NOMO-1 (cell line): Measurements from ENCODE around the gene ZSCAN25.

Experiments
- DNase-seq, 2 experiments: peaks; one replicate each; lab custom pipeline; 2025; ENCODE audit not compliant: unreplicated experiment in 2 of 2; lab: John Stamatoyannopoulos, UW

ZSCAN25 gene

DNA sequence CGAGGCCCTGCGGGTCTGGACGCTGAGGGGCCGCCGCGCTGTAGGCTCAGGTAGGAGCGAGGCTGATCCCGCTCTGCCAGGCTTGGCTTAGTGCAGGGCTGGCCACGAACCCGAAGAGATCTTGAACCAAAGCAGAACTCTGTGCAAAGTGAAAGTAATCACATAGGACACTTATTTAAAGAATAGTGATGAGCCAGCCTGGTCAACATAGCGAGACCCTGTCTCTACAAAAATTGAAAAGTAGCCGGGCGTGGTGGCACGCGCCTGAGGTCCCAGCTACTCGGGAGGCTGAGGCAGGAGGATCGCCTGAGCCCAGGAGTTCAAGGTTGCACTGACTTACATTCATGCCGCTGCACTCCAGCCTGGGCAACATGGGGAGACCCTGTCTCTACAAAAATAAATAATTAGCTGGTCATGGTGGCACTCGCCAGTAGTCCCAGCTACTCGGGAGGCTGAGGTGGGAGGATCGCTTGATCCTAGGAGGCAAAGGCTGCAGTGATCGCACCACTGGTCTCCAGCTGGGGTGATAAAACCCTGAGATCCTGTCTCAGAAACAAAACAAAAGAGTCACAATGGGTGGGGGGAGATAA is 541 bp downstream of the ZSCAN25 start:
- DNase-seq = peak in 1 of 2 experiments; percentile 54

DNA sequence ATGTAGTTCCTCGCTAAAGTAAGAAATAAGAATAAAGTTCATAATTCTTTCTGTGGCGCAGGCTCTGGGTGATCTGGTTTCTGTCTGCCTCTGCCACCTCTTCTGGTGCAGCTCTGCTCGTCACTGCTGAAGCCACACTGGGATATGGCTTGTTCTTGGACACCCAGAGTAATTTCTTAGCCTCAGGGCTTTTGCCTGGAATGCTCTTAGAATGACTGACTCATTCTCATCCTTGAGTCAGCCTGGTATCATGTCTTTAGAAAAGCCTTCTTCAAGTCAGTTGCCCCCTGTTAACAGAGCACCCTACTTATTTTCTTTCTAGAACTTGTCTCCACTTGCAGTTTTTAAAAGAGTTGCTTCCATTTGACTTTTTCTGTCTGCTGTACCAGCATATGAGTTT is 2.0 kb downstream of the ZSCAN25 start:
- no peak for DNase-seq

DNA sequence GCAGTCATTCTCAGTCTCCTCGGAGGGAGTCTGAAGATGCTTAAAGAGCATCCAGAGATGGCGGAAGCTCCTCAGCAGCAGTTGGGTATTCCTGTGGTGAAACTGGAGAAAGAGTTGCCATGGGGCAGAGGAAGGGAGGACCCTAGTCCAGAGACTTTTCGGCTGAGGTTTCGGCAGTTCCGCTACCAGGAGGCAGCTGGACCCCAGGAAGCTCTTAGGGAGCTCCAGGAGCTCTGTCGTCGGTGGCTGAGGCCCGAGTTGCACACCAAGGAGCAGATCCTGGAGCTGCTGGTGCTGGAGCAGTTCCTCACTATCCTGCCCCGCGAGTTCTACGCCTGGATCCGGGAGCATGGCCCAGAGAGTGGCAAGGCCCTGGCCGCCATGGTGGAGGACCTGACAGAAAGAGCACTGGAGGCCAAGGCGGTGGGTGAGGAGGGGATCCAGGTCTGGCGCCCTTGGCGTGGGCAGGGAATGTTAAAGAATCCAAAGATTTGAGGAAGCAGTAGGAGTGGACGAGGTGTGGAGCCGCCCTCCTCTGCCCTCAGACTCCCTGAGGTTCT is 2.9 kb downstream of the ZSCAN25 start:
- DNase-seq = no peak

DNA sequence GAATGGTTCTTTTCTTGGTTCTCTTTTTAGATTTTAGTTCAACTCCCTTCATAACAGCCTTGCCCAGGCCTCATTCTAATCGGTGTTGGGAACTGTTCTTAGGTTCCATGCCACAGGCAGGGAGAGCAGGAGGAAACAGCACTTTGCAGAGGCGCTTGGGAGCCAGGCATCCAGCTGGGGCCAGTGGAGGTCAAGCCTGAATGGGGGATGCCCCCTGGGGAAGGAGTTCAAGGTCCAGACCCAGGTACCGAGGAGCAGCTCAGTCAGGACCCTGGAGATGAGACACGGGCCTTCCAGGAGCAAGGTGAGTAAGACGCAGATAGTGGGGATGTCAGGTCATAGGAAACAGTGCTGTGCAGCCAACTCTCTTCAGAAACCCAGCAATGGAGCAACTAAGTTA is 4.5 kb downstream of the ZSCAN25 start:
- no peak for DNase-seq

DNA sequence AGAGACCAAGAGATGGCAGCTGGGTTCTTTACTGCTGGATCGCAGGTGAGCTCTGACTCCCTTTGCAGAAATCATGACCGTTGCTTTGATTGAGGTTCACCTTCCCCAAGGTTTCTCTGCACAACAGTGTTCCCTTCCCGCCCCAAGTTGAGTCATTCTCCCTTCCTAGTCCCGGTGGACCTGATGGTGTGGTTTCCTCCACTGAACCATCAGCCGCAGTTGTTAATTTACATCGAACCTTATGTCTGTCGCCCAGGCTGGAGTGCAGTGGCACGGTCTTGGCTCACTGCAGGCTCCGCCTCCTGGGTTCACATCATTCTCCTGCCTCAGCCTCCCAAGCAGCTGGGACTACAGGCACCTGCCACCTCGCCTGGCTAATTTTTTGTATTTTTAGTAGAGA is 5.8 kb downstream of the ZSCAN25 start:
- DNase-seq = no peak

DNA sequence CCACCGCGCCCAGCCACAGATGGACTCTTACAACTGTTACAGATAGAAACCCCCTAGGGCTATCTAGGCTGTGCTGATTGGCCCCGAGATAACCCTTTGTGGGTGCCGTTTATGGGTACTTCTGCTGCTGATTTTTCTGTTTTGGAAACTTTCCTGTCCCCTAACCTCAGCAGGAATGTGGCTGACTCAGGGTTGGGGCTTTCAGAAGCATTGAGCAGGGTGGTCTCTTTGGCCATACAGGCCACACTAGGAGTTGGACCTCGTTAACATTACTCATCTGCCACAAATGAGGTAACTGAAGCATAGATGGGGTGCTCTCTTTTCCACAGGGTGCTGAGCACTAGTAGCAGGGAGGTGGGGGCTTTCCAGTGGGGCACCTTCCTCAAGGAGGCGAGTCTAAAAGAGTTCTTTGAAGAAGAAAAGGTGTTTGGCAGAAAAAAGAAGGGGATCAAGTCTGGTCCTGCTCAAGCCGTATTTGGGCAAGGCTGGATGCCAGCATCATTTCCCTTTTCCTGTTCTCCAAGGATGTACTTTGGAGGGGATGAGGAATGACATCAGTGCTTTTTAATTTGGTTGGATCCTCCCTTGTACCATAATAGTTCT is 6.4 kb downstream of the ZSCAN25 start:
- no peak for DNase-seq

DNA sequence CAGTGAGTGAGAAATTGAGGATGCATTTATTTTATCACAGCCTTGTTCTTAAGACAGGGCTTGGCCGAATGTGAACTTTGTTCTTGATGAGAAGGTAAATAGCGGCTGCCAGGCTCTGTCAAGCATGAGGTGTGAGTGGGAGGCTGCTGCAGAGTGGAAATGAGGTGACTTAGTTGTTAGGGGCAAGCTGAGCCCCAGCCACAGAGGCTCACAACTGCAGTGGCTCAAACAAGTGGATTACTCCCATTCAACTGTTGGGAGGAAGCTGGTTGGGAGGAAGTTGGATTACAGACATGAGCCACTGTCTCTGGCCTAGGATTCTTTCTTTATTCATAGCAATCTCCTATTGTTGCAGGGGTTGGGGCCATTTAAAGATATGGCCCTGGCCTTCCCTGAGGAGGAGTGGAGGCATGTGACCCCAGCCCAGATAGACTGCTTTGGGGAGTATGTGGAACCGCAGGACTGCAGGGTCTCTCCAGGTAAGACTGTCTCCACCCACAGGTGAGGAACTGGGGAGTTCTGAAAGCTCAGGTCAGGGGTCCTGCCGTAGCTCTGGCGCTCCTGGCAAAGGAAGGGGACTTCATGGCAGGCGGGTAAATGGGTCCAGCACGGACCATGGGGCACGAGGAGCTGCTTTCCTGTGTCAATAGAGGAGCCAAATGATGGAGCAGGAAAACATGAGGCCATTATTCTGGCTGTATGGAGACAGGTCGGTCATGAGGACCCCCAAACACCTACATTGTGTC is 7.1 kb downstream of the ZSCAN25 start:
- DNase-seq = no peak

DNA sequence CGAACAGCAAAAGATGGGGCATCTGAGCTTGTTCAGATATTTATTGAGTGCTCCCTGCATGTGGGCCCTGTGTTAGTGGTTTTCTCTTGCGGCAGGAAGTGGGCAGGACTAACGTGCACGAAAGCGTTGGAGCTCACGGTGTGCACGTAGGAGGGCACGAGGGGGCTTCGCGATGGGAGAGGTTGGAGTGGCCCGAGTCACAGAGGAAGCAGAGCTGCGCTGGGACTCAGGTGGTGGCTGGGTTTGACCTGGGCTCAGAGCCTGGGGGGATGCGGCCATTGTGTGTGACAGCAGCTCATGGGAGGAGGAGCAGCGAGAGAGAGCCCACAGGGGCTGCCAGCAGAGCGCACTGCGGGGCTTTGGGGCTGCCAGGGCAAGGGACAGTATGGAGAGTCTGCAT is 7.7 kb downstream of the ZSCAN25 start:
- no peak for DNase-seq

DNA sequence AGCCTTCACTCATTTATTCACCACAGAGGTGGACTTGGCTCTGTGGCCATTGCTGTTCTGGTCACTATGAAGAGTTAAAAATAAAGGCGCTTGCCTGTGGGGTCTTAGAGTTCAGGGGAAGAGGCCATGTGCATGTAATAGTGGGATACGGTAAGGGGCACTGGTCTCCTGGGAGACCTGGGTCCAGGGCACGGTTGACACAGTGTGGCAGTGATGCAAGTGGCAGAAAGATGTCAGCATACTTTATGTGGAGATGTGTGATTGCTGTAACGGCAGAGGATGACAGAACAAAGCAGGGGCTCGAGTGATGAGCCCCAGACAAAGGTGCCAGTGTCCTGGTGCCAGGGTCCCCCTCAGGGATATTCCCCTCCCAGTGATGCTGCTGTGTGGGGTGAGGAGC is 8.6 kb downstream of the ZSCAN25 start:
- no peak for DNase-seq

DNA sequence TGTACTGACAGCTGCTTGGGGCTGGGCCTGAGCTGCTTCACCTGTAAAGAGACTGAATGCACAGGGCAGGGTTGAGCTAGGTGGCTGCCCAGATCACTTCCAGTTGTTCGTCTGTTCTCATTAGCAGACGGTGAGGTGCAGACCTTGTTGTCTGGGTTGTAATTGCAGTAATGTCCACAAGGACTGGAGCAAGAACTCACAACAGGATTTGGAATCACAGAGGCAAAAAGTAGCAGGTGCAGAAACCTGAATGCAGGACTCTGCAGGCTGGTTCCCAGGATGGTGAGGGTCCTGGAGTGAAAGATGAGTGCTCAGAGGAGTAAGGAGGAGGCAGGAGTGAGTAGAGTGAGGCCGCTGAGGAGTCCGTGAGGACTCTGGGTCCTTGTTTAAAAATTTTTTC is 9.2 kb downstream of the ZSCAN25 start:
- no peak for DNase-seq

DNA sequence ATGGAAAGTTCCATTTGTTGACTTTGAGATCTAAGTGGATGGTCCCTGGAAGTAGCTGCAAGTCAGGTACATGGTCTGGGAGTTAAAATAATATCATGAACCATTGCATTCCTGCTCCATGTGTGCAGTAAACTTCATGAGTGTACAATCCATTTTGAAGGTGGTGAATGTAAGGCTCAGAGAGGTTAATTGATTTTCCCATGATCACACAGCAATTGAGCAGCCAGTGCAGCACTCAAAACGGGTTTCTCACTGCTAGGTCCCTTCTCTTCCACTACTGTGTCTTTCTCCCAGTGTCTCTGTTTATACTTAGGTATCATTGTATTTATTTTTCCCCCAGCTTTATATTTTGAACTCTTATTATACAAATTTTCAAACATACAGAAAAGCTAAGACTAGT is 9.9 kb downstream of the ZSCAN25 start:
- no peak for DNase-seq

DNA sequence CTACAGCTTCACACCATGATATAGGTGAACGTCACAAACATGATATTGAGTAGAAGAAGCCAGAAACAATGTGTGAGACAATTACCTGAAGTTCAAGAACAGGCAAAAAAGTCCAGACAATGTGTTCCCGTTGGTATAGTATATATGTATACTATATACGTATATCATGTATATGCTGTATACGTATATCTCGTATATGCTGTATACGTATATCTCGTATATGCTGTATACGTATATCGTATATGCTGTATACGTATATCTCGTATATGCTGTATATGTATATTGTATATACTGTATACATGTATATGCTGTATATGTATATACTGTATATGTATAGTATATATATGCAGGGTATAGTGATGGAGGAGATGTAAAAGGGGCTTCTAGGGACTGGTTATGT is 10.8 kb downstream of the ZSCAN25 start:
- DNase-seq = no peak

DNA sequence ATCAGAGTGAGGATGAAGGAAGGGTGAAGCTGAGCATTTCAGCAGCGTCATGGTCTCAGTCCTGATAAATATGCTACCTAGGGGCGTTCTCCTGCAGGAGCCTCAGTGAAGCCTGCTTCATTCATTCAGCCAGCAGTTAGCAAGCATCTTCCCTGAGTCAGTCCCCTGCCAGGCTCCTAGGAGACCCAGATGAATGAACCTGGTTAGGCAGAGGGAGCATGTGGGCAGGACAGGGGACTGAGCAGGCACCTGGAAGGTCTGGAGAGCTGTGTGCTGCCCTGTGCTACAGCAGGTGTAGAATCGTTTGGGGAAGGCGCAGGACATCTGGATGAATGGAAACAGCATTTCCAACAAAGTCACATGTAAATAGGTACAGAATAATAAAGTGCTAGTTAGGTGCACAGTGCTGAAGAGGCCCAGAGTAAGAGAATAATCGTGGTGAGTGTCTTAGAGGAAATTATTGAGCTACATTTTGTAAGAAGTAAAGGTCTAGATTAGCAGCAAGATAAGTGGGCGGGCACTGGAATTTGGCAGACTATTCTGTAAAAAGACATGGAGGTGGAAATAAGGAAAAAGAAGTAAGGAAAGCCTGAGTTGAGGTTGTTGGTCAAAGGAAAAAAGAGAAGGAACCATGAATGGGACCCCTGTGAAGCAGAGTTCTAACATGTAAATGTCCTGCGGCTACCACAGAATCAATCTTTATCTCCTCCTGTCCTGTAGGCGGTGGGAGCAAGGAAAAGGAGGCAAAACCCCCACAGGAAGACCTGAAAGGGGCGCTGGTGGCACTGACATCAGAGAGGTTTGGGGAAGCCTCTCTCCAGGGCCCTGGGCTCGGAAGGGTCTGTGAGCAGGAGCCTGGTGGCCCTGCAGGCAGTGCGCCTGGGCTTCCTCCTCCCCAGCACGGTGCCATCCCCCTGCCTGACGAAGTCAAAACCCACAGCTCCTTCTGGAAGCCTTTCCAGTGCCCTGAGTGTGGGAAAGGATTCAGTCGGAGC is 12.0 kb downstream of the ZSCAN25 start:
- DNase-seq = no peak

DNA sequence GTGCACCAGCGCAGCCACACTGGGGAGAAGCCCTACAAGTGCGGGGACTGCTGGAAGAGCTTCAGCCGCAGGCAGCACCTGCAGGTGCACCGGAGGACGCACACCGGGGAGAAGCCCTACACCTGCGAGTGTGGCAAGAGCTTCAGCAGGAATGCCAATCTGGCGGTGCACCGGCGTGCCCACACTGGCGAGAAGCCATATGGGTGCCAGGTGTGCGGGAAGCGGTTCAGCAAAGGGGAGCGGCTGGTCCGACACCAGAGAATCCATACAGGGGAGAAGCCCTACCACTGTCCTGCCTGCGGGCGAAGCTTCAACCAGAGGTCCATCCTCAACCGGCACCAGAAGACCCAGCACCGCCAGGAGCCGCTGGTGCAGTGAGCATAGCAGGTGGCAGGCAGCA is 12.9 kb downstream of the ZSCAN25 start:
- DNase-seq = no peak

DNA sequence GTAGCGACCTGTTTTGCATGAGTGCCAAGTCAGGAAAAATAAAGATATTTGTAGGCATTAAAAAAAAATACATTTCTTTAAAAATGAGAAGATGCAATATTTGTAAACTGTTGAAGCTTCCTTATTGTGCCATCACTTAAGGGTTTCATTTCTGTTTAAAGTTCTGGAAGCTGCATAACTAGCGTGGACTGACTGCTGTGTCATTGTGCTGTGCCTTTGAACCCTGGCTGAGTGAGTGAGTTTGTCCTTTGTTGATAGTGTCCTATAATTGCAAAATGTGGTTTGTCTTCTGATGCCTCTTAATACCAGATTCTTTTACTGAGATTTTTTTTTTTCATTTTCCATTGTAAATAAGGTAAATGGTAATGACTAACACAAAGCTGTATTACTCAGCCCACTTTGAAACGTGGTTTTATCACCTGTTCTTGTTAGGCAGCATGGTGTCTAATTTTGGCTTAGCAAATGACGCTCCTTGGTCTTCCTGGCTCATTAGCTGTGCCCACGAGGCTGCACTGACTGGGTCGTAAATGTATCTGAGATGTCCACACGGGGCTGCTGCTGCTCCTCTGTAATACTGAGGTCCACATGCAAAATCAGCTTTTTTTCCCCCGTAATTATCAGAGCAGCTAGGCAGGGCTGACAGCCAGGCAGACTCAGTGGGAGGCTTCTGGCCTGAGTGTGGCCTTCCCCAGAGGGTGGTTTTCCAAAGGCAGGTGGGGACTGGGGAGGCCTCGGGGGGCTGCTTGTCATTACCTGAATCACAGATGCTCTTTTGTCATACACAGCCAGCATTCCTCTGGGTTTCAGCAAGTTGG is 14.8 kb downstream of the ZSCAN25 start:
- peak in 1 of 2 experiments; percentile 27 for DNase-seq

DNA sequence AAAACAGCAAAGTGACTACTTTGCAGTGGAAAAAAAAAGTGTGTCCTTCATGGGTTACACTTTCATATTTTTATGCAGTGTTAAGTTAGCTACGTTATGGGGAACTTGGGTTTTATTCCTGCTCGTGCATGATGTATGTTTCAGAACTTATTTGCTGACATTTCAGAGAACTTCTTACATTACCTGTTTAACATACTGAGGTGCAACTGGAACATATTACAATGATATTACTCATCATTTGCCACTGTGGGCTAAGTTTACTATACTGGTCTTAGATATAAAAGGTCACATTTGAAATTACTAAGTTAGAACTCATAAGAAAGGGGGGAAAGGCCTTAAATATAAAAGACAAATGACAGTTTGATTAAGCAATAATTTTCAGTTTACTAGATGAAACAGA is 20.7 kb downstream of the ZSCAN25 start:
- DNase-seq = peak in 1 of 2 experiments; percentile 21

DNA sequence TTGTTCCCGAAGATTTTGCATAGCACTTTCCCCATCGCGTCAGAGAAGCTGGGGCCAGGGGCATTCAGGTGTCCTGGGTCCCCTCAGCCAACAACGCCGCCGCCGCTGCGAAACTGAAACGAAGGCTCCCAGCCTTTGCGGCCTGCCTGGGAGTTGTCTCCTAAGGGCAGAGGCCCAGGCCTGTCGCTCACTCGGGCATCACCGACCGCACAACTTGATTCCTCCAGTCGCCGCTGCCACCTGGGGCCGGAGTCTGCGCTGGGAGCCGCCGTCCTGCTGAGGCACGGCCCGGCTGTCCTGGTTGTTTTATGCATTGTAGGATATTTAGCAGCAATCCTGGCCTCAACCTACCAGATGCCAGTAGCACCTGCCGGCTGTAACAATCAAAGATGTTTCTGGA is 22.0 kb downstream of the ZSCAN25 start:
- DNase-seq = no peak

DNA sequence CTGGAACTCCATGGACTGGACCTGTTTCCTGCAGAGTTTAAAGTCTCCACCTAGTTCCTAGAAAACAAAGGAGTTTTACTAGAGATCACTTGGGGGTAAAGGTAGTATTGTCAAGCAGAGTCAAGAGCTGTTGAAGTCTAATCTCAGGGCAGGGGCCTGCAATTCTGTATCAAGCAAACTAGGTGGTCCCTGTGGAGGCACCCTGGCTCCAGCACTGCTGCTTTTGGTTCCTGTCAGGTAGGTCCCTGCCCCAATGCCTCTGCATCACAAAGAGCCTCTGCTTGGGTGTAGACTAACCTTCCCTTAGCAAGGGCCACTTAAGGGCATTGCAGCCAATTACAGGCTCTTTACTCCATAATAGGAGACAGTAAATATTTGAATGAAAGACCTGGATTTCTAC is 22.5 kb downstream of the ZSCAN25 start:
- no peak for DNase-seq

DNA sequence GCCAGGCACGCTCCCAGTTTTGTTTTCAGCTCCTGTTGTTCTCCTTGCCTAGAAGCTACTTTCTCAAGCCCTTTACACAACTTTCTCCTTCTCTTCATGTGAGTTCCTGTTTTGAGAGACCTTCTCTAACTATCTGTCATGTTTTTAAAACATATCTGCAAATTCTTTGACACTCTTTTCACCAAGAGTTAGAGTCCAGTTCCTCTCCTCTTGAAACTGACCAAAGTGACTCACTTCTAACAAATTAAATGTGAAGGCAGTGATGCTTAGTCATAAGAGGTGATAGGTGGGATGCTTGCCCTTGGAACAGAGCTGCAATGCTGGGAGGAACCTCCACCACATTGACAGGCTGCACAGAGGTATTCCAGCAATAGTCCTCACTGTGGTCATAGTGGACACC is 25.3 kb downstream of the ZSCAN25 start:
- peak in 1 of 2 experiments; percentile 41 for DNase-seq

DNA sequence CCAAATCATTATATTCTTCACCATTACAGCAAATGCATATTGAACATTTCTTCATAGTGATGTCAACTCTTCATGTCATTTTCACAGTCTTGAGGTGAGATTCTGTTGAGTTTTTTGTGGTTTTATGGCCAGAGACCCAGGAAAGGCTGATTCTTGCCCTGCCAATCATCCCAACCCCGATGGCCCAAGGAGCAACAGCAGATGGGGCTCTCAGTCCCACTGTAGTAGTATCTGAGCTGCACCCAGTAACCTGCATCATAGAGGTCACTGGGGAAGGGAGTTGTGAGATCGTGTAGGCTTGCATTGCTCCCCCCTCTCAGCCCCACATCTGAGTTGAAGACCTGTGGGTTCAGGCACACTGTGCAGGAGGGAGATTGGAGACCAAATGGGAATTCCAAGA is 26.7 kb downstream of the ZSCAN25 start:
- no peak for DNase-seq
